Chondrocyte (in vitro differentiated cells): Measurements from ENCODE around the gene TLCD1. TPM values are rescaled to one million over a fixed set of nuclear protein-coding genes. Genes with fewer than 3 reads are reported as not detected.
A peak's percentile ranks its signal among the peaks of the same experiment; 100 is the strongest.

Experiments used
- DNase-seq: peaks from one replicate; pipeline ENCODE4 v3.0.0; 2021; ENCODE audit warnings: mixed read lengths, low spot score
- H3K27ac Mint-ChIP-seq: one replicate; pipeline ENCODE4 v1.8.0; 2021; ENCODE audit warnings: mild to moderate bottlenecking, moderate library complexity, mixed read lengths; ENCODE audit not compliant: unreplicated experiment
- H3K27me3 Mint-ChIP-seq: 2 replicates; pipeline ENCODE4 v1.8.0; 2021; ENCODE audit warnings: low read depth, mixed read lengths
- H3K36me3 Mint-ChIP-seq: 2 replicates; pipeline ENCODE4 v1.8.0; 2021; ENCODE audit warnings: low read depth, mixed read lengths
- H3K4me1 Mint-ChIP-seq: 2 replicates; pipeline ENCODE4 v1.8.0; 2021; ENCODE audit warnings: low read depth, mild to moderate bottlenecking, mixed read lengths
- H3K4me3 Mint-ChIP-seq: one replicate; pipeline ENCODE4 v1.8.0; 2021; ENCODE audit warnings: mild to moderate bottlenecking, moderate library complexity, mixed read lengths; ENCODE audit not compliant: unreplicated experiment
- H3K9me3 Mint-ChIP-seq: 2 replicates; pipeline ENCODE4 v1.8.0; 2021; ENCODE audit warnings: low read depth, mixed read lengths
- CTCF ChIP-seq: fragments of 200-600 bp; sonication (generic); IDR thresholded peaks from 2 replicates; pipeline ENCODE4 v1.5.0; 2021; ENCODE audit warnings: antibody characterized with exemption, mild to moderate bottlenecking, moderate library complexity
- total RNA-seq: library from RNA; stranded (reverse); gene quantifications from 3 replicates; pipeline ENCODE4 v1.2.1, GENCODE V29; 2021

TLCD1 gene
- total RNA-seq, 1 donor from 2014 or later, result 12.9 TPM

- Mint-ChIP-seq H3K36me3 (peaks cover 25% of the 10 kb centered on the region), H3K27me3 (no peaks in the 10 kb centered on the region), H3K9me3 (no peaks in the 10 kb centered on the region), H3K4me1 (peaks cover 63% of the 10 kb centered on the region), H3K27ac (peak overlapping the region; percentile 79), H3K4me3 (peak overlapping the region; percentile 86)
- no peak for TF ChIP-seq CTCF
- DNase-seq, result no peak
Observed at GRCh38 chr17:28716740-28717577, 9.1 kb downstream of the TLCD1 start.

GRCh38 chr17:28715217-28715616 lies 10.8 kb downstream of the TLCD1 start:
- DNase-seq, result no peak
- Mint-ChIP-seq H3K4me1 (peaks cover 57% of the 10 kb centered on the region), H3K27ac (no peak overlapping the region), H3K4me3 (no peak overlapping the region), H3K36me3 (peaks cover 19% of the 10 kb centered on the region), H3K9me3 (no peaks in the 10 kb centered on the region), H3K27me3 (no peaks in the 10 kb centered on the region)
- no peak for TF ChIP-seq CTCF

DNA sequence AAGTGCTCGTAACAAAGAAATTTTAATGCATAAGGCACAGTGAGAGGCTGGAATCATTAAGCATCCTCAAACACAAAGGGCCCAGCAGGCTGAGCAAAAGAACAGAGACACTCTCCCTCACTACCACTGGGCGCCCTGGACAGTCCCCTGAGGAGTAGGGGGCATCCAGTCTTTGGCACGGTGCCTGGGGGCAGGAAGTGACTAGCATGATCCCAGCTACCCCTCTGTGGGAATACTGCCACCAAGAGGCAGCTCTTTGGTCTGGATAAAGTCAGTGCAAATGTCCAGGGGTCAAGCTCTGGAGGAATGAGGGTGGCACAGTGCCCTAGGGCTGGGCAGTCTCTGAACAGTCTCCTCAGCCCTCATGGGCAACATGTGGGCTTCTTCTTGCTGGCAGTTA lies 11.8 kb downstream of the TLCD1 start:
- no peak for DNase-seq
- peak; percentile 16 for TF ChIP-seq CTCF
- Mint-ChIP-seq H3K4me1 (peaks cover 57% of the 10 kb centered on the region), H3K4me3 (no peak overlapping the region), H3K27ac (no peak overlapping the region), H3K9me3 (no peaks in the 10 kb centered on the region), H3K27me3 (no peaks in the 10 kb centered on the region), H3K36me3 (peaks cover 16% of the 10 kb centered on the region)

DNA sequence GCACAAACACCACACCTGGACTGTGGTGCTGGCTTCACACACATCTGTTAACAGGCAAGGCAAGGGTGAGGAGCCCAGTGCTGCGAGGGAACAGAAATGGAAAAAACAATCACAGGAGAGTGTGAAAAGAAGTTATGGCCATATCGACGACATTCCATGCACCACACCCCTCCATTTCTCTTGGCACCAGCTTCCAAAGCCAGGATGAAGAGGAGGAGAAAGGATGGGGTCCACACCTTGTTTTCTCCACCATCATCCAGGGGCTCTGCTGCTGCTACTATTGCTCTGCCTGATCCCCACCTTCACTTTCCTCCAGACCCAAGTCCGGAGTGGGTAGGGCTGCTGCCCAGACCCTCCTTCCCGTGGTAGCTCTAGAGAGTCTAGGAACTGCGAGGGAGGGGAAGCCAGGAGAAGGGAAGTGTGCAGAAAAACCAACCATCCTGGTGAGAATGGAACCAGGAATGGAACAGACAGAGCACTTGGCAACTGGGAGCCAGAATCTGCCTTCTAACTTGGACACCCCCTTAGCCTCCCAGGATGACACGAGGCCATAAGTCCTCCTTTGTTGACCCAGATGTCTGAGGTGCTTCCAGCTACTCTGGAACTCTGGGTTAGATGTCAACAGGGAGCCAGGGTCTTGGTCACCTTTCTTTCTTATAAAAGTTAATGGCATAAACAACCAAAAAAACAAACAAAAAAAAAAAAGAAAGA lies 13.2 kb downstream of the TLCD1 start:
- H3K27me3 Mint-ChIP-seq, result no peaks in the 10 kb centered on the region
- H3K4me1 Mint-ChIP-seq, result peaks cover 44% of the 10 kb centered on the region
- no peak overlapping the region for H3K4me3 Mint-ChIP-seq
- H3K36me3 Mint-ChIP-seq, result peaks cover 16% of the 10 kb centered on the region
- no peaks in the 10 kb centered on the region for H3K9me3 Mint-ChIP-seq
- peak overlapping the region; percentile 72 for H3K27ac Mint-ChIP-seq
- TF ChIP-seq CTCF, result no peak
- no peak for DNase-seq

GRCh38 chr17:28712032-28712704 lies 13.9 kb downstream of the TLCD1 start:
- Mint-ChIP-seq H3K4me1 (peaks cover 44% of the 10 kb centered on the region), H3K27me3 (no peaks in the 10 kb centered on the region), H3K9me3 (no peaks in the 10 kb centered on the region), H3K4me3 (peak overlapping the region; percentile 89), H3K36me3 (peaks cover 16% of the 10 kb centered on the region), H3K27ac (peak overlapping the region; percentile 99)
- no peak for TF ChIP-seq CTCF
- DNase-seq, result no peak
